Glomerular endothelial cell (primary cell): ENCODE data around the gene CAMK2D. TPM values are rescaled to one million over a fixed set of nuclear protein-coding genes. Genes with fewer than 3 reads are reported as not detected.

Experiments
- DNase-seq: peaks from one replicate; pipeline ENCODE4 v3.0.0-alpha.2; 2011; ENCODE audit warnings: low read depth, low spot score; ENCODE audit errors: extremely low read depth
- total RNA-seq: library from RNA; depleted of rRNA; stranded (reverse); fragments of >200 nt; gene quantifications from 2 replicates; pipeline ENCODE4 v1.2.3, GENCODE V29; 2015

Gene CAMK2D
- total RNA-seq, 1 donor from 2014 or later: 24.1 TPM

DNA sequence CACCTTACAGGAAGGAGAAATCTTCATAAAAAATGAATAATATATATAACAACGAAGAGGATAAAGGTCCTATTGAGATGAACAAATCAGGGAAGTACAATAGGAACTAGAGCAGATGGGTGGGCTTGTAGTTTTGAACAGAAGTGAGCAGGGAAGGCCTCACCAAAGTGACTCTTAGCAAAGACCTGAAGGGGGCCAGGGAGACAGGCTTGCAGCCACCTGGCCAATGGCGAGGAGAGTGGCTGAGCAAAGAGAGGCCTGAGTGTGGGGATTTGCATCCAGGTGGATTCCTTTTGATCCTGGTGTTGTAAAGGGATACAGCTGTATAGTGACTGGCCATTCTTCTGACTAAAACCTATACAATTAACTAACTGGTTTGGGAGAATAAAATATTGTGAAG, 354.1 kb downstream of the CAMK2D start:
- DNase-seq: no peak

DNA sequence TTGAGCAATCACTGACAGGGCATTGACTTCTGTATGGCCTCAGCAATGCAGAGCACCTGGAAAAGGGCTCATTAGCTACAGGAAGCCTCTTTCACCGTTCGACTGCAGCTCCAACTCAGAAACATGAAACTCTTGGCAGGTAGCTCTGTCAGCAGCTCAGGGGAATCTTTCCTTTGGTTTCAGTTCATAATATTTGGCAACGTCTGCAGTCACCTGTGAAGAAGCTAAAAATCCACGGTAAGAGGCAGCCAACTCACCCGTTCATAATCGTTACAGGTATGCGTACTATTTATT, 354.9 kb downstream of the CAMK2D start:
- no peak for DNase-seq

DNA sequence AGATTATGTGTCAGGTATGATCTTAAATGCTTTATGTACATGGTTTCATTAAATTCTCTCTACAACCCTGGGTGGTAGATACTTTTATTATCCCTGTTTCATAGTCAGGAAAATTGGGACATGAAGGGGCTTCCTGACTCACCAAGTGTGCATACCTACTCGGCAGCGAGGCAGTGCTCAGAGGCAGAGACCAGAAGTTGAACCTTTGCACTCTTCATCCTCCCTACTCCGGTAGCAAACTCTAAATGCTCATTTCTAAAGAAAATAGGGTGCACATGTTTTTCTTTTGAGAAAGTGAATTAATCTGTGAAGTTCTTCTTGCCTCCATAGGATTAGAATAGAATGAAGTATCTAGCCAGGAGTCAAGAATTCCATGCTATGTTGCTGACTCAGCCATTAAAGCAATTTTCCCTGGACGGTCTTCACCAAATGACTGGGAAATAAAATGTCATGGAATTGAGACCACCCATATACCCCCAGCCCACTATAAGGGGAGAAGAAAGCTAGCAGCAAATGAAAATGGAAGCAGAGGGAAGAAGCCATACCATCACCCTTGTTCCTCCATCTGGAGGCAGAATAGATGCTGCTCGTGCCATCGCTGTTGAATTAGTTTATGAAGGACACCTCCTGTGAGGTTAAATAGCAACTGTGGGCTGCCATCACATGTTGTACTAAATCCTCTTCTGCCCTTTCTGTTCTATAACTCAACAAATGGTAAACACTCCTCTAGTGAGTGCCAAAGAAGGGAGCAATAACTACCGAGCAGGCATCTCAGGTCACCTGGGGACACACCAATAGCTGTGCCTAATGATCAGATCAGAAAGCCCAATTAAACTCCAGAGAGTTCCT, 355.4 kb downstream of the CAMK2D start:
- no peak for DNase-seq

DNA sequence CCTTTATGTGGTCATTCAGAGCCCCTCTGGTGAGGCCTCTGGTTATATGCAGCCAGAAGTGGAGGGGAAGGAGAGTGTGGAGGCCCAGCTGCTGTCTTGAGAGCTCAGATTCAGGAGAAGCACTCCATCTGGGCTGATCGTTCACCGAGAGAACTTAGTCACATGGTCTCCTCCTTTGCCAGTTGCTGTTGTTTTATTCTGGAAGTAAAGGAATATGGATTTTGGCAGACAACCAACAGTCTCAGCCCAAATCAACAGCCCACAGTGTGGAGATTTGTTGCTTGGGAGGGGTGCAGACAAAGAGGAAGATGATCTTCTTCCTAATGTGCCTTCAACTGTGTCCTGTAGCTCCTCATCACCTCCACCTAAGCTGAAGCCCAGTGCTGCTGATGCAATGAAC, 356.7 kb downstream of the CAMK2D start:
- DNase-seq: no peak

DNA sequence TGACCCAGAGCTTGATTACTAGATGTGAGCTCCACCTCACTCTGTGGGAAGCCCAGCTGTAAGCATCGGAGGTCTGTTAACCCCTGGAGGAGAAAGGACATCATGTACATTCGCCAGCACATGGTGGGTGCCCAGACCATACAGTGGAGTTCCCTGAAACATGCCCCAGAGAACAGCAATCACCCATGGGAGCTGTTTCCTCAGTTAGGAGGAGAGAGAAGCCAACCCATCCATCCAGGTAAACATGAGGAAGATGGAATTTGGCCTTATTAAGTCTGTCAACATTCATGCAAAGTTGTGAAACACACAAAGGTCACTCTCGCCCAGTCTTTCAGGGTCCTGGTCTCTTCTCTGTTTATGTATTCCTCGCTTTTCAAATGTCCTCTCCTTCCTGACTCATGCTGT, 357.4 kb downstream of the CAMK2D start:
- no peak for DNase-seq

Other genes with a start within 250 kb of the CAMK2D start
- 64.8 and 66.1 TPM in 2 replicates for gene ARSJ, start 217.9 kb upstream of the CAMK2D start, total RNA-seq